GM21526 (cell line): Measurements from ENCODE around the gene NARS2.
A peak's percentile ranks its signal among the peaks of the same experiment; 100 is the strongest.
"Not testable (repeated sequence)": the region's sequence is repeated elsewhere in the genome, so short reads cannot be mapped to it uniquely, and the experiment has no call there.

ENCODE experiments used
- ATAC-seq: cut with Tn5 transposase; IDR thresholded peaks from one replicate; pipeline ENCODE4 v1.9.1; 2021; ENCODE audit warnings: moderate library complexity; ENCODE audit not compliant: unreplicated experiment, low FRiP score

The NARS2 gene, protein sequence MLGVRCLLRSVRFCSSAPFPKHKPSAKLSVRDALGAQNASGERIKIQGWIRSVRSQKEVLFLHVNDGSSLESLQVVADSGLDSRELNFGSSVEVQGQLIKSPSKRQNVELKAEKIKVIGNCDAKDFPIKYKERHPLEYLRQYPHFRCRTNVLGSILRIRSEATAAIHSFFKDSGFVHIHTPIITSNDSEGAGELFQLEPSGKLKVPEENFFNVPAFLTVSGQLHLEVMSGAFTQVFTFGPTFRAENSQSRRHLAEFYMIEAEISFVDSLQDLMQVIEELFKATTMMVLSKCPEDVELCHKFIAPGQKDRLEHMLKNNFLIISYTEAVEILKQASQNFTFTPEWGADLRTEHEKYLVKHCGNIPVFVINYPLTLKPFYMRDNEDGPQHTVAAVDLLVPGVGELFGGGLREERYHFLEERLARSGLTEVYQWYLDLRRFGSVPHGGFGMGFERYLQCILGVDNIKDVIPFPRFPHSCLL

DNA sequence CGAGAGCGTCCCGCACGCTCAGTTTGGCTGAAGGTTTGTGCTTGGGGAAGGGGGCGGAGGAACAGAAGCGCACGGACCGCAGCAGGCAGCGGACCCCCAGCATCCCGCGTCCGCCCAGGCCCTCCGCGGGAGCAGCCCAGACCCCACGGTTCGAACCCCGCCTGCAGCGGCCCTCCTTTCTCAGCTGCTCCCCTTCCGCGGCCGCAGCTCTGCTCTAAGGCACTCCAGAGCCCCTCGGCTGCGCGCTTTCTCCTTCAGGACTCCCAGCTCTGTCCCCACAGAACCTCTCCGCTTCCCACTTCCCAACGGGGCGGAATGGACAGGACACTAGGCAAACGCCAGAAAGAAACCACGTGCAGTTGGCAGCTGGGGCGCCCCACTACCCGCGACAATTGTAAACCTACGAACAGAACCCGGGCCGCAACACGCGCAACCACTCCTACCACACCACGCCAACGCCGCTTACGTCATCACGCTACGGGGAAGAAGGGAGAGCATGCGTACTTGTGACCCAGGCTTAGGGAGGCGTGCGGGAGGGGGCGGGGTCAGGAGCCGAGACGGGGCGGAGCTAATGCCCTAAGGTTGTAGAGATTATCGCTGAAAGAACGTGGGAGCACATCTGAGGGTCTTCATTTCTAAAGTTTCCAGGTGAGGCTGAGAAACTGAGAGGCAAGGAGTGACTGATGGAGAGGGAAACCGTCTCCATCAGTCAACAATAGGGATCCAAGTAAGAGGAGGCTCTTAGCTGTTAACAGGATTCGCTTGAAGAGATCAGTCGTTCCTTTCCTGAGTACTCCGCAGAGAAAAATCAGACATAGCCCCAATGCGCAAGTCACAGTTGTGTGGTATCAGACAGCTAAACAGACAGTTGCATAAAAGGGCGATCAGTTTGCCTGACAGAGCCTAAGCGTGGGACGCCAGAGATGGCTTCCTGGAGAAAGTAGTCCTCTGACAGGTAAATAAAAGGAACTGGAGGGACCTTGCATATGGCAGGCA lies at the start of gene NARS2:
Gene NARS2 (minus strand): TSS at position 479 of the 996 bp plus-strand sequence. CDS start 376 bp downstream, at position 103.
- ATAC-seq = peak; percentile 95

DNA sequence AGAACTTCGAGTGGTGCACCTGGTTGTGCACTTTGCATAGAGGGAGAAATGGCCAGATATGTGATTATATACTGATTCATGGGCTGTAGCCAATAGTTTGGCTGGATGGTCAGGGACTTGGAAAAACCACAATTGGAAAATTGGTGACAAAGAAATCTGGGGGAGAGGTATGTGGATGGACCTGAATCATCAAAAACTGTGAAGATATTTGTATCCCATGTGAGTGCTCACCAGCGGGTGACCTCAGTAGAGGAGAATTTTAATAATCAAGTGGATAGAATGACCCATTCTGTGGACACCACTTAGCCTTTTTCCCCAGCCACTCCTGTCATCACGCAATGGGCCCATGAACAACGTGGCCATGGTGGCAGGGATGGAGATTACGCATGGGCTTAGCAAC lies 48.0 kb upstream of the NARS2 start:
- no peak for ATAC-seq

DNA sequence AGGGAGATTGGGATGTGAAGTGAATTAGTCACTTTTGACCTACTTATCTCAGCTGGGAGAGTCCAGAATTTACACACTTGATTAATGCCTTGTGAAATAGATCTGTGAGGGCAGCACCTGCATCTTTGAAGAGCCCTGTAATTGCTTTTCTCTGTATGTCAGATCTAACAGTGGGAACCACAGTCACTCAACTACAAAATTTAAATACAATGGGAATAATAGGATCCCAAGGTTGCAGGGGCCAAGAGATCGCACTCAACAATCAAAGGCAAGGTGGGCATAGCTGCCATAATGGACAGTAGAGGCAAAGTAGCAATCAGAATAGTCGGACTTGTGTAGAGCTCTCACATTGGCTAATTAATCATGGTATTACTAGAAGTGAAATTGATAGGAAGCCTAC lies 45.5 kb upstream of the NARS2 start:
- no peak for ATAC-seq

DNA sequence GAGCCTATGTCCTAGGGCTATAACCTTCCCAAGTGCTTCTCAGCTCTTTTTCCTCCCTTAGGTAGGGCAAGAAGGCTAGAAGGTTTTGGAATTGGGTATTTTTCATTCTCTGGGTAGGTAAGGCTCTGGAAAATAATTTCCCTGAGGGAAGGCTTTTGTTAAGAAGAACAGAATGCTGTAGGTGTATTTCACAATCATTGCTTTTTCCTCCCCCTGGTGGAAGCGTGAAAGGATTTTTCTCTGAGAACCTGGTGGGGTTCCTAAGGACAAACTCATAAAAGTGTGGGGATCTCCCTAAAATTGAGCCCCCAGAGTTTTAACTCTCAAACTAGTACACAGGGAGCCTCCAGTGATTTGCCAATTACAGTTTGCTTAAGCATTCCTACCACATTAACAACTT lies 41.1 kb upstream of the NARS2 start:
- ATAC-seq = no peak

DNA sequence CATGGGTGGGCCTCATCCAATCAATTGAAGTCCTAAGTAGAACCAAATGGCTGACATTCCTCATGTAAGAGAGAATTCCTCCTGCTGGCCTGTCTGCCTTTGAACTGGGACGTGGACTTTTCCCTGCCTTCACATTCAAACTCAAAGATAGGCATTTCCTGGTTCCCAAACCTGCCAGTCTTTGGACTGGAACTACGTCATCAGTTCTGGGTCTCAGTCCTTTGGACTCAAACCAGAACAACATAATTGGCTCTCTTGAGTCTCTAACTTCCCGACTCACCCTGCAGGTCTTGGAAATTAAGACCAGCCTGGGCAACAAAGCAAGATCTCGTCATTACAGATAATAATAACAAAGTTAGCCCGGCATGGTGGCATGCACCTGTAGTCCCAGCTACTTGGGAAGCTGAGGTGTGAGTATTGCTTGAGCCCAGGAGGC lies 38.7 kb upstream of the NARS2 start:
- ATAC-seq = no peak

DNA sequence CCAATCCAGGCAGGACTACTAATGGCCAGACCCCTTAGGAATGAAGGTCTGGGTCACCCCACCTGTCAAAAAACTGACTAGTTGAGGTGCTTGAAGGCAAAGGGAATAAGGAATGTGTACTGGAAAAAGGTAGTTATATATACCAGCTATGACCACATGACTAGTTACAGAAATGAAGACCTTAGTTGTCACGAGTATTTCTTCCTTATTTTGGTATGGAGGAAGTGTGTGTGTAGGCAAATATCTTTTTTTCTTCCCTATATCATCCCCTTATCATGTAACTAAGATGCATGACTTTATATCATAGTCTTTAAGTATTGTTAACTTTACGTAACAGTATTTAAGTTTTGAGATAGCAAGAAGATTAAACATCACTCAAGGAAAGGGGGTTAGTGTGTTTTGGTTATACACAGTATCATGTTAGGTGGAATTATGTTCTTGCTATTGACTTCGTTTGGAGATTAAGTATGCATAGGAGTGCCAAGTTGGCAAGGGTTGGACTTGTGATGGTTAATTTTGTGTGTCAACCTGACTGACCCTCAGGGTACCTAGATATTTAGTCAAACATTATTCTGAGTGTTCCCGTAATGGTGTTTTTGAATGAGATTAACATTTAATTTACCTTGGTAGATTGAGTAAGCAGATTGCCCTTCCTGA lies 38.2 kb upstream of the NARS2 start:
- ATAC-seq = no peak

DNA sequence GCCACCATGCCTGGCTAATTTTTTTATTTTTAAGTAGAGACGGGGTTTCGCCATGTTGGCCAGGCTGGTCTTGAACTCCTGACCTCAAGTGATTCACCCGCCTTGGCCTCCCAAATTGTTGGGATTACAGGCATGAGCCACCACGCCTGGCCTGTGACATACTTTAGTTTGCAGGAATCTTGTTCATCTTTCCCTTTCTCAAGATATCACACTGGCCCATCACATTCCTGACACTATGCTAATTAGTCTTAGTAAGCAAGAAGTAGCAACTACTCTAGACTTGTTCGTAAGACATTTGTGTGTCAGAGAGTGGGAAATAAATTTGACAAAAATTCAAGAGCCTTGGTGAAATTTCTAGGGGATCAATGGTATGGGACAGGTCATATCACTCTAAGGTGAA lies 34.7 kb upstream of the NARS2 start:
- not testable (repeated sequence) for ATAC-seq

DNA sequence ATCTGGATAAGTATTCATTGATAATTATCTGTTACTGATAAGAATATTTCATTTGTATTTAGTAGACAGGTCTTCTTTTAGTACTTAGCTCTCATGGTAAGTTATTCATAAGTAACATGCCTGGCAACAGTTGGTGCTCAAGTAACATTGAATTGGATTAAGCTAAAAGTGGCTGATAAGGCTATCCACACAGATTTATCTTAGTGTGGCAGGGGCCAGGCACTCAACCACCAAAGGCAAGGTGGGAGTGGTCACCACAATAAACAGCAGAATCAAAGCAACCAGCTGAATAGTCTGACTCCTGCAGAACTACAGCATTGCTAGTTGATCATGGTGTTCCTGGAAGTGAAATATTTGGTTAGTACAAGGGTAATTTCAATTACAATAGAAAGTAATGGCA lies 33.0 kb upstream of the NARS2 start:
- ATAC-seq = no peak

DNA sequence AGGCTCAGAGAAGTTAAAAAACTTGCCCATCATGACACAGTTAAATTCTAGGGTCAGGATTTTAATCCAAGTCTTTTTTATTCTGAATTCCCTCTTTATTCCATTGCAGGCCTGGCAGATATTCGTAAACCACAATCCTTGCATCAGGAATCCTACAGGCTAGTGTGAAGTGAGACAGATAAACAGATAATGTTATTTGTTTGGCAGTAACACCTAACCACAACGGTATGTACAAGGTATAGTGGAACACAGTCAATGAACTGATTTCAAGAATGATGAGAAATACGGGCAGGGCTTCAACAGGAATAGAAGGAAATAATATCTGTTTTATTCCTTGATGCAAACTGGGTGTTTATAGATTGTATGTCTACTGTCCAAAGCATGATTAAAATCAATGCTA lies 32.0 kb upstream of the NARS2 start:
- no peak for ATAC-seq

DNA sequence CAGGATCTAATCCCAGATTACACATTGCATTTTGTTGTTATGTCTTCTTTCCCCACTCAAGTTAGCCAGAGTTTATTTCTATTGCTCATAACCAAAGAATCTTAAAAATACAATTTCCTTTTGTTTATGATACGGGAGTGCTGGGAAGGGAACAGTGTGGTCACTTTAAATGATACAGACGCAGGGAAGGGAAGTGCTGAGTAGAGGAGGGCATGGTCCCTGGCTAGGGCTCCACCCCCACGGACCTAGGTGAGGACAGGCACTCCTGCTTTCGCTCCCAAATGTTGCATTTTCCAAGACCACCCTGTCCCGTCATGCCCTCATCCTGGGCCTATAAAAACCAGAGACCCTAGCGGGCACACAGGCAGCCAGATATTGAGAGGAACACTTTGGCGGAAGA lies 30.6 kb upstream of the NARS2 start:
- ATAC-seq = no peak

DNA sequence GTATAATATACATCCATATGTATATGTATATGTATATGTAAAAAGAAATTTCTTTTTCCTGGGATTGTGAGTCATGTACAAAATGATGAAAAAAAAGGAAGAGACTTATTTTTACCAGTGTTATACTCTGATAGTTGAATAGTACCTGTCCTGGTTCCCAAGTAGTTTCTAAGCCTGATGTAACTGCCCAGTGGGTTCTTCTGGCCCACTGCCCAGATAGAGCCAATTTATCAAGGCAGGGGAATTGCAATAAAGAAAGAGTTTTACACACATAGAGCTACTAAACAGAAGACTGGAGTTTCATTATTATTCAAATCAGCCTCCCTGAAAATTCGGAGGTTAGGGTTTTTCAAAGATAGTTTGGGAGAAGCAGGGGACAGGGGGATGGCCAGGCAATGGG lies 29.1 kb upstream of the NARS2 start:
- ATAC-seq = no peak

DNA sequence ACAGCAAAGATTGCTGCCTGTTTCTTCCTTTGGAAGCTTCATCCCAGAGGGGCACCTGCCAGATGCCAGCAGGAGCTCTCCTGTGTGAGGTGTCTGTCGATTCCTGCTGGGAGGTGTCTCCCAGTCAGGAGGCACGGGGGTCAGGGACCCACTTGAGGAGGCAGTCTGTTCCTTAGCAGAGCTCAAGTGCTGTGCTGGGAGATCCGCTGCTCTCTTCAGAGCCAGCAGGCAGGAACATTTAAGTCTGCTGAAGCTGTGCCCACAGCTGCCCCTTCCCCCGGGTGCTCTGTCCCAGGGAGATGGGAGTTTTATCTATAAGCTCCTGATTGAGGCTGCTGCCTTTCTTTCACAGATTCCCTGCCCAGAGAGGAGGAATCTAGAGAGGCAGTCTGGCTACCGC lies 28.1 kb upstream of the NARS2 start:
- not testable (repeated sequence) for ATAC-seq

DNA sequence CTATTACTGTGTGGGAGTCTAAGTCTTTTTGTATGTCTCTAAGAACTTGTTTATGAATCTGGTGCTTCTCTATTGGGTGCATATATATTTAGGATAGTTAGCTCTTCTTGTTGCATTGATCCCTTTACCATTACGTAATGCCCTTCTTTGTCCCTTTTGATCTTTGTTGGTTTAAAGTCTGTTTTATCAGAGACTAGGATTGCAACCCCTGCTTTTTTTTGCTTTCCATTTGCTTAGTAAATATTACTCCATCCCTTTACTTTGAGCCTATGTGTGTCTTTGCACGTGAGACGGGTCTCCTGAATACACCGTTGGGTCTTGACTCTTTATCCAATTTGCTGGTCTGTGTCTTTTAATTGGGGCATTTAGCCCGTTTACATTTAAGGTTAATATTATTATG lies 26.4 kb upstream of the NARS2 start:
- ATAC-seq = not testable (repeated sequence)

DNA sequence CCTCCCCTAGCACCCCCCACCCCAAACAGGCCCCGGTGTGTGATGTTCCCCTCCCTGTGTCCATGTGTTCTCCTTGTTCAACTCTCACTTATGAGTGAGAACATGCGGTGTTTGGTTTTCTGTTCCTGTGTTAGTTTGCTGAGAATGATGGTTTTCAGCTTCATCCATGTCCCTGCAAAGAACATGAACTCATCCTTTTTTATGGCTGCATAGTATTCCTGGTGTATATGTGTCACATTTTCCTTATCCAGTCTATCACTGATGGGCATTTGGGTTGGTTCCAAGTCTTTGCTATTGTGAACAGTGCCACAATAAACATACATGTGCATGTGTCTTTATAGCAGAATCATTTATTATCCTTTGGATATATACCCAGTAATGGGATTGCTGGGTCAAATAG lies 22.9 kb upstream of the NARS2 start:
- ATAC-seq = not testable (repeated sequence)

DNA sequence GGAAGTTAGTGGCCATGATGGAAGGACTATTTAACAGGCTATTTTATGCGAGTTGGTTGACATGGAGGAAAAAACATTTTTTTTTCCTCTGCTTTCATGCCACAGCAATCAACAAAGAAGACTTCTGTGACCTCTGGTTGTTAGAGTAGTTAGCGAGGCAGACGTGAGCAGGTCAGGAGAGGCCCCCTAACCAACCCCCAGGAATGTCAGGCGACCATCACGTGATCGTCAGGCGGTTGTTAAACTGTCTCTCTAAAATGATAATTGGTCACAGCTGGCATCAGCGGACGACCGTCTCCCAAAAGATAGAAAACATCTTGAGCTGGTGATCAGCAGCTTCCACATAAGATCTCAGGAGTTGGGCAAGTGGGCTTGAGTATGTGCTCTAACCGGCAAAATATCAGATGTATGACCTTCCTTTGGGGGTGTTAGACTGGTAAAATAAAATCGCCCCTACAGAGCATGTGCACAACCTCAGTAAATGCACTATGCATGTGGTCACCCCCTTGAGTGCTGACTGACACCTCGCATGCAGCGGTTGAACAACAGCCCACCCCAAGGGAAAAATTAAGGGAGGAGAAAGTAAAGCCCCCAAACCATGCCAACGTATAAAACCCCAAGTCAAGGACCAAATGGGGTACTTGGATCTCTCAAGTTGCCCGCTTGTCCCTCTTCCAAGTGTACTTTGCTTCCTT lies 20.9 kb upstream of the NARS2 start:
- no peak for ATAC-seq

DNA sequence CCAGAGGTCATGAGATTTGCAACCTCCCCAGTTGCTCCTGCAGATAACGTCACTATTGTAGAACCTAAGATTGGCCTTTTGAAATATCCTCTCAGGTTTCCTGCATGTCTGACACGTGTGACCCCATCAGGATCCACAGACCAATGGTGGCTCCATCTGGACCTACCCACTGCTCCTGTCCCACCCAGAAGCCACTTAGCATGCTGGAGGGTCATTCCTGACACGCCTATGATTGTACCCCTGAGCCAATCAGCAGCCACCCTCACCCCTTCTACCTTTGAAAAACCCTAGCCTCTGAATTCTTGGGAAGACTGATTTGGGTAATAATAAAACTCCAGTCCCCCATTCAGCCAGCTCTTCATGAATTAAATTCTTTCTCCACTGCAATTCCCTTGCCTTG lies 20.1 kb upstream of the NARS2 start:
- no peak for ATAC-seq

DNA sequence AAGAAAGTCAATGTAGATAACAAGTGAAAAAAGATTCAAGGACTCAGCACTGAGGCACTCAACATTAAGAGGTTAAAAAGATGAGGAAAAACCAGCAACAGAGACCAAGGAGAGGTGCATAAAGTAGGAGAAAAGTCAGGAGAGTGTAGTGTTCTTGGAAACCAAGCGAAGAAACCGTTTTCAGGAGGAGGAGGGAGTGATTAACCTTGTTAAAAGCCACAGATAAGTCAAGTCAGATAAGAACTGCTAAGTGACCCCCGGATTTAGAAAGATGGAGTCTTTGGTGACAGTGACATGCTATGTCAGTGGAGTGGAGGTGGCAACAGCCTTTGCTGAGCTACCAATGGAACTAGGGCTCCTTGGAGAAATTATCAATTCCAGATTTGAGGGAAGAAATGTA lies 13.9 kb upstream of the NARS2 start:
- ATAC-seq = no peak

DNA sequence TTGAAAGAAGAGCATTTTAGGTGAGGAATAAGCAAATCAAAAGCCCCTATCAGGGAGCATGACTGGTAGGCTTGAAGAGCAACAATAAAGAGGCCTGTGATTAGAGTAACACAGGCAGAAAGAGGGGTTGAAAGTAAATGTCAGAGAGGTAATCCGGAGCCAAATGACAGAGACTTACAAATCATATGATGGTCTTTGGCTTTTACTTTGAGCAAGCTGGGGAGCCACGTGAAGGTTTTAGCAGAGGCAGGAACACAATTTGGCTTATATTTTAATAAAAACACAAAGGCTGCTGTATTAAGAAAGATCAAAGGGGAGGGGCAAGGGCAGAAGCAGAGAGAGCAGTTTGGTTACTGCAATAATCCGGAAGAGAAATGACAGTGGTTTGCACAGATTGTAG lies 12.8 kb upstream of the NARS2 start:
- no peak for ATAC-seq

DNA sequence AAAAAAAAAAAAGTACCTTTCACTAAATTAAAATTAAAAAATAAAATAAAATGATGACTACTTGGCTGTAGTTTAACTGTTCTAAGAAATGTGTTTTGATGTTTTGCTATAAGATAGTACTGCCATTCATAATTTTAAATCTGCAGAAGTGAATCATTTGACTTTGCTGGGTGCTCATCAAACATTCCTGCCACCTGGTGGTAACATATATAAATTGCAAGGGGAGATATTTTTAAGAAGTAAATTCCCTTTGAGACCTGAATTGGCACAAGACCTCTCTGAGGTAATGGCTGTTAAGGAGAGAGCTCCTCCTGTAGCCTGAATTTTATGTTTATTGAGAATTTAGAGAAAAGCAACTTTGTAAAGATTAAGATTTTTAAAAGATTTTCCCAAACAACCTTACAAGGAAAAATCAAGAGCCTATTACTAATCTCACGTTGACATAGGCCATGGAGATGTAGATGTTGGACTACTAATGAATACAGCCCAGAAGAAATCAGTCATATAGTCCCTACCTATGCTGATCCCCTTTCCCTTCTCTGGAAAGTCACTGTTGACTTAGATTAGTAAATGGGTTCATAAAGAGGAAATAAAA lies 11.9 kb upstream of the NARS2 start:
- ATAC-seq = no peak

DNA sequence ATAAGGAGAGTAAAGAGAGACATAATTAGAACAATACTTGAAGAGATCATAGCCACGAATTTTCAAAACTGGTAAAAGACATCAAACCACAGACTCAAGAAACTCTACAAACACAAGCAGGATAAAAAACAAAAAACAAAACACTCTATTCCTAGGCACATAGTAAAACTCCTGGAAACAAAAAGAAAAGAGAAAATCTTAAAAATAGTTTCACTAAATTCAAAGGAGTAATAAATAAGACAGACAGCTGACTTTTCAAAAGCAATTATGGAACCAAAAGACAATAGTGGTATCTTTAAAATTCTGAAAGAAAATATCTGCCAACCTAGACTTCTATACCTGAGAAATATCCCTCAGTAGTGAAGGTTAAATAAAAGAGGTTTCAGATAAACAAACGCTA lies 9.2 kb upstream of the NARS2 start:
- no peak for ATAC-seq
